ELF-1 (cell line): ENCODE results near the gene RNF141.
A peak's percentile ranks its signal among the peaks of the same experiment; 100 is the strongest.

ENCODE experiments used
- DNase-seq: peaks from one replicate; pipeline ENCODE4 v3.0.0-alpha.2; 2016; ENCODE audit warnings: low read depth, low spot score

RNF141 gene

GRCh38 chr11:10498426-10499250, 42.3 kb downstream of the RNF141 start:
- no peak for DNase-seq

DNA sequence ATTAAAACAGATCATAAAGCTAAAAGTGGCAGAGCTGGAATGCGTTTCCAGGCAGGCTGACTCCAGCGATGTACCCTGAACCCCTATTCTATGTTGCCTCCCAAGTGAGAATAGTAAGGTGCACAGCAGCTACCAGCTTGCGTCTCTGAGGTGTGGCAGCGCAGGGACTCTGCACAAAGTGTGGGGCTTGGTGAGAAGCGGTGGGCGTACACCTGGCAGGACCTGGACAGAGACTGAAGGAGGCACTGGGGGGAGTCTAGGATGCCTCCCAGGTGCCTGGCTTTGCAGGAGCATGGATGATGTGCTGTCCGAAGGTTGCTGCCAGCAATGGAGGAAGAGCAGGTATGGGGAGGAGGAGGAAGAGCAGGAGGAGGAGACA, 43.0 kb downstream of the RNF141 start:
- DNase-seq: no peak

- no peak for DNase-seq
These were observed 43.5 kb downstream of the RNF141 start for GRCh38 chr11:10497371-10498021.

DNA sequence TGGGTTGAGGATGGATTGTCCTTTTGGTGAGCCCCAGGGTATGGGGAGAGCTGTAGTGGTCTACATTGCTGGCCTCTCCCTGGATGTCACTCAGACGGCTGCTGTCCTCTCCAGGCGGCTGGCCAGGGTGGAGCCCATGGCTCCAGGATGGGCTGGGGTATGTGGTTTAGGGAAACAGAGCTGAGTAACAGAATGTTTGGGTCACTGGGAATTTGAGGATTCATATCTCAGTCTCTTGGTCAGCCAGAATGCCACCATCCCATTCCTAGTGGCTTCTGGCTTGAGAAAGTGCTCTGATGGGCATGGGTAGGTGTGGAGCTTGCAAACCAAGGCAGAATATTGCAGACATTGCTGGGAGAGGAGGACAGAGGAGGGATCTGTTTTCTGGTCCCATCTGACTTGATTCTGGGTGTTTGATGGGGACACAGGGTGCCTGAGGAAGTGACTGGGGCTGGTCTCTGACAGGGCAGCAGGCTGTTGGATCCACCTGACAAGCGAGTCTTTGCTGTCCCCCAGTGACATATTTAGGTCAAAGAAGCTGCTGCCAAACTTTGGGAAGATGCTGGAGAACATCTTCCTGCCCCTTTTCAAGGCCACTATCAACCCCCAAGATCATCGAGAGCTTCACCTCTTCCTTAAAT, 44.6 kb downstream of the RNF141 start:
- DNase-seq: no peak

GRCh38 chr11:10495464-10495786, 45.6 kb downstream of the RNF141 start:
- DNase-seq: no peak

GRCh38 chr11:10494636-10495463, 46.1 kb downstream of the RNF141 start:
- DNase-seq: no peak

- DNase-seq: no peak
These were observed 47.8 kb downstream of the RNF141 start for GRCh38 chr11:10493041-10493663.

DNA sequence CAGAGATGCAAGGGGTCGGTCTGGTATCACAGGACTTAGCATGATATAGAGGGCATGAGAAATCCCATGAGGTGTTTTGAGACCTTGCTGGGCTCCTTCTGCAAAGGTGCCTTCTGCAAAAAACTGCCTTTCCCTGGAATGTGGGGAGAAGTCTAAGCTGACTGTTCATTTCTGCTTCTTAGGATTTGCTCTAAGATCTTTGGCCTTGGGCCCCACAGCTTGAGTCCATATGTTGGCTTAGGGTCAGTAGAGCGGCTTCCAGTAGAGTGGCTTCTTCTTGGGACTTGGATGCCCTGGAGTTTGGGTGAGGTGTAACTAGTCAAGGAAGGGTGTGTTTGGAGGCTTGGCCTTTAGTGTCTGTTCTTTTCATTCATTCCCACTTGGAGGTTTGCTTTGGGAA, 48.9 kb downstream of the RNF141 start:
- DNase-seq: no peak

DNA sequence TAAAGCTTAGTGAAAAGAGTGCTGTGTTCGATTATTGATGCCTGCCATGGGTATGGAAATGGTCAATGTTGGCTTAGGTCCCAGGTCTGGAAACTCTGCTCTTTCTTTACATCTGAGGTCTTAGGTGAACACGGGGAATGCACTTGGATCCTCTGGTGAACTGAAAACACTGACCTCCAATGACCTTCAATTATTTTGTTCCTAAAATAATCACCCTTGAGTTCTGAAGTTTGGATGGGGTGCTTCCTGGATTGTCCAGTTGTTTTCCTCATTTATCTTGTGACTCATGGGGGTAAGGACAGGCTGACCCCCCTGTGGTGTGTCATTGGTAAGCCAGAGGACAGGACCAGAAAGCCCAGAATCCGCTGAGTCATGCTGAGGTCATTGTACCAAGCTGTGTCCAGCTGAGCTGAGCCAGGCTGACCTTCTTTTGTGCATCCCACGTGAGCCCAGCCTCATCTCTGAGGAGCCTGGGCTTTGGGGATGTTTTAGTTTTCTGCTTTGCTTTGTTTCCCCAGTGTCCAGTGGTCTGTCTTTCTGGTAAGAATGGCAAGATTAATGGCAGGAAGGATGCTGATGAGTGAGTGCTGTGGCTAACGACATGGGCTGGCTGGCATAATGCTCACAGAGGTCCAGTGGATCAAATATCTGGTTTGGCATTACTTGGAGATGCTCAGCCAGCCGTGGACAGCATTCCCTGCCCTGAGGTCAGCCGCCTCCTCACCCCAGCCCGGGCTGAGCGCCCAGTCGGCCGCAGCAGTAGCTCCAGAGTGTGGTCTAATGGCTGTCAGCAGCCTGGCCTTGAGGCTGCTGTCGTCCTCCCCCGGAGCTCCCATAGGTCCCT, 50.4 kb downstream of the RNF141 start:
- peak; percentile 80 for DNase-seq

DNA sequence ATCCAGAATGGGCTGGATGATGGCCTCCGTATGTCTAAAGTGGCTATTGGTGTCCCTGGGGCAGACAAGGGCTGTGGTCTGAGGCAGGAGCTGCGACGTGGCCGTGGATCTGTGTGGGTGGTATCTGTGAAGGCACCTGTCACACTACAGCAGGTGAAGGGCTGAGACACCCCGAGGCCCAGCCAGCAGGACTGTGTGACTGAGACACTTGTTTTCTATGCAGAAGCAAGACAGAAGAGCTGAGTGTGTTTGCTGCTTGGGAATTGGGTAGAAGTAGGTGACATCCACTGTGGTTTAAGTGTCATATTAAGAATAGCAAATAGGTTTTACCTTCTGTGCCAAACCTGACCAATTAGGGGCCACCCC, 51.0 kb downstream of the RNF141 start:
- DNase-seq: no peak

DNA sequence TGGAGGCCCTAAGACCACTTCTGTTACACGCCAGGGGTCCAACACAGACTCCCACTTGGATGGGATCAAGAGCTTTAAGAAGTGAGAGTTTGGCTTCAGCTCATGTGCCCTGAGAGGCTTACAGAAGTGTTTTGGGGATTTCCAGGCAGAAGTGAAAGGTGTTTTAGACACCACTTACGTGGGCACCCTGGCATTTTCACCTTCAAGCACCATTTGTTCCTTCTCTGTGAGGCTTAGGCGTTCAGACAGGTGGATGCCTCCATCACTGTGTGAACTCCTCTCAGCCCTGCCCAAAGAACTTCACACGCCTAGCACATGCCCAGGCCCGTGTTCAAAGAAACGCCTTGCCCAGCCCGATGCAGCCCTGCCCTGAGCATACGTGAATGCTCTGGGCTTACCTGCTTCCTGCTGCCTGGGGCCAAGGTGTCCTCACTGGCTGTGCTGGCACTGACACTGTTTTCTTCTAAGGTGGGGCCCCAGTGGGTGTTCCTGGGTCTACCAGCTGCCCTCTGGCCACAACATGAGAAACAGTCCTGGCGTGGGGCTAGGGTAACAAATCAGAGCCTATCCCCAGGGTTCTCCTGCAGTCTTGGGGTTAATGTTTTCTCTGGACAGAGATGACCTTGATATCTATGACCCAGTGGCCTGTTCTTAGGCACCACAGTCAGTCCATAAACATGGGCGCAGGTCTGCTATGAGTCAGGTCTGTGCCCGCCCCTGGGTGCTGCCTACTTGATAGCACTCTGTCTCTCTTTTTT, 51.9 kb downstream of the RNF141 start:
- DNase-seq: no peak

DNA sequence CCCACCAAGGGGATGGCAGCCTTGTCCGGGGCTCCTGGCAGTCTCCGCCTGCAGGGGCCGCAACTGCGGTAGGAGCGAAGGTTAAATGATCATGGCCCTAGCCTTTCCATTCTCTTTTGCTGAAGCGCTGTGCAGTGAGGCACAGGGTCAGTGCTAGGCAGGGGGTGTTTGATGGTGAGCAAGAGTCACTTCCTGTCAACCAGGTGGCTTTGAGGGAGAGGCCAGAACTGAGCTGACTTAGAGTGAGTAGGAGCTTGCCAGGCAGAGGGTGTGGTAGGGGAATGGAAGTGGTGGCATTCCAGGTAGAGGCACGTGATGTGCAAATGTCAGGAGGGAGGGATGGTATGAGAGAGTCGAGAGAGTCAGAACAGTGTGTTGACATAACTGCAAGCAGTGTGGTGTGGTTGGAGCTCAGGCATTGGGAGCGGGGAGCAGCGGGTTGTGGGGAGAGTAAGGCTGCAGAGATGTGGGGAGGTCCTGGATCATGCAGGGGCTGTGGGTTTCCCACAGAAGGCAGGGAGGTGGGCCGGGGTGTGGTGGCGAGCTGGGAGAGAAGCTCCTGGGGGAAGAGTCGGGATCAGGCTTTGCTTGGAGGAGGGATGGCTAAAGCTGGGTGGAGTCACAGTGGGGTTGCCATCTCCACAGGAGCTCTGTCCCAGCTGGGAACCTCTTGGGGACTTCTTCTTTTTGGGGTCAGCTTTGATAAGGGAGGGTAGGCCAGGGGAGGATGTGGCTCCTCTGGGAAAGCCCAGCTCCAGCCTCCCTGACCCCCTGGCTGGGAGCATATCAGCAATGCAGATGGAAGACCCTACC, 52.7 kb downstream of the RNF141 start:
- DNase-seq: peak; percentile 52

DNA sequence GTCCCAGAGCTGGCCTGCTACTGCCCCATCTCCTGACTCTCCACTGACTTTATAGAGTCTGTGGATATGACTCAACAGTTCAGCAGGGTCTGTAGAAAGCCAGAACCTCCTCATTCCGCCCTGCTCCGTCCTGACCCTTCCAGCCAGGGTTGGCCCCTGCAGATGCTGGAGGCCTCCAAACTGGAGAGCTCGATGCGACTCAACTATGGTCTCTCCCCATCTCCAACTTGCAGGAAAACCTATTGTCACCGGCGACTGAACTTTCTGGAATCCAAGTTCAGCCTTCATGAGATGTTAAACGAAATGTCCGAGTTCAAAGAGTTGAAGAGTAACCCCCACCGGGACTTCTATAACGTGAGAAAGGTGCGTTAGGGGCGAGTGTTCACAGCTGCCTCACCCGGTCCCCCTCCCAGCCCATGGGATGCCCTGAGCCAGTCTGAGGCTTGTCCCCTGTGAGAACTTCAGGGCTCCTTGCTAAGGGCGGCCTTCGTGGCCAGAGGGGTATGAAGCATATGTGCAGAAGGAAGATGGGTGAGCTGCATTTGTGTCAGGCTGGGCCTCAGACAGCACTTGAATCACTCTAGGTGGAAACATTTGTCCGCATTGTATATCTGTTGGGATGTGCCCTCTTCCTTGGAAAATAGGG, 53.9 kb downstream of the RNF141 start:
- no peak for DNase-seq

- no peak for DNase-seq
These were observed 54.7 kb downstream of the RNF141 start for GRCh38 chr11:10486161-10486840.

DNA sequence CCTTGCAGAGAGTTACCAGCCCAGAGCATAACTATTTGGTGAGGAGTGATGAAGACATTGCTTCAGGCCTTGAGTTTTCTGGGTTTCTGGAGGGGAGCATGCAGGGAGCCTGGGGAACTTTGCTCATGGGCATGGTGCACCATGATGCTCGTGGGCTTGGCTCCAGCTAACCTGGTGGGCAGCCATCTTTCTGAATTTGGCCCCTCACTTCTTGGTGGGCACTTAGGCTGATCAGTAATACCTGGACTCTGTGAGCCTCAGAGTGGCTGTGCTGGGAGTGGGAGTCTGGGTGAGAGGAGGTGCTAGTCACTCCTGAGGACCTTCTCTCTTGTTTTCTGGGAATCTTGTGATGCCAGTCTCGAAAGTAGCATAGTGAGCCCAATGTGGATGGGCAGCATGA, 55.3 kb downstream of the RNF141 start:
- DNase-seq: no peak

GRCh38 chr11:10484461-10485180, 56.4 kb downstream of the RNF141 start:
- no peak for DNase-seq

DNA sequence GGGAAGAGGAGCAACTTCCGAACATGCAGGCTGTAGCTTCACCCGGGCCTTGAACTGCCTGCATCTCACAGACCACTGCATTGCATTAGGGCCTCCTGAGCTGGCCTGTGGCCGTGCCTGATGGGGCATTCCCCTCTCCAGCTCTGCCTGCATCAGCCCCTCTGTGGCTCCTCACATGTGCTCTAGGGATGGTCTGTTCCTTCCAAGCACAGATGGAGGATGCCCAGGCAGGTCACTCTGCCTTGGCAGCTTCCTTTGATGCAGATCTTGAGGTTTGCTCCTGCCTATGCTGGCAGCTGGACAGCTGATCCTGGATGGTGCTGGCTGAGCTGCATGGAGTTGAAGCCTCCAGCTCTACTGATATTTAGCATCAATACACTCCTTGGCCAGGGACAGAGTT, 57.4 kb downstream of the RNF141 start:
- no peak for DNase-seq
